Left cardiac atrium (tissue), 4 donors: ENCODE measurements around the gene MRAS. TPM values are rescaled to one million over a fixed set of nuclear protein-coding genes. Genes with fewer than 3 reads are reported as not detected.

Source experiments
- ATAC-seq, 2 donors: fragments of 200-7000 bp; cut with Tn5 transposase; one replicate each; pipeline ENCODE4 v1.9.1; 2020; ENCODE audit warnings: mild to moderate bottlenecking in 2 of 2, moderate library complexity in 2 of 2
- DNase-seq: peaks from one replicate; pipeline ENCODE4 v3.0.0-alpha.2; 2020
- intact Hi-C, 2 donors: fragments of 100-400 bp; cut with DNase I; formaldehyde crosslinking; loops; one replicate each; pipeline versions ENCODE4 v1.14.1 to v1.15.1; 2022 to 2023
- total RNA-seq, 2 donors: library from RNA; stranded (reverse); fragmentation: NEBNext Ultra II Directional; extraction: Animal tissue kit (Norgen Biotek cat#: 25700); gene quantifications; one replicate each; pipeline ENCODE4 v1.2.1, GENCODE V29; 2021
- donor health status: DM: no; HTN: yes; CAD: no.
- donor health status: DM: no; HTN: yes; CAD: no; lungs with severe emphysema.
- donor health status: DM: yes; HTN: yes; CAD: no.
- donor health status: Dilated cardiomyopathy.

MRAS gene
- total RNA-seq, 2 donors from 2014 or later: 213 to 242 TPM

DNA sequence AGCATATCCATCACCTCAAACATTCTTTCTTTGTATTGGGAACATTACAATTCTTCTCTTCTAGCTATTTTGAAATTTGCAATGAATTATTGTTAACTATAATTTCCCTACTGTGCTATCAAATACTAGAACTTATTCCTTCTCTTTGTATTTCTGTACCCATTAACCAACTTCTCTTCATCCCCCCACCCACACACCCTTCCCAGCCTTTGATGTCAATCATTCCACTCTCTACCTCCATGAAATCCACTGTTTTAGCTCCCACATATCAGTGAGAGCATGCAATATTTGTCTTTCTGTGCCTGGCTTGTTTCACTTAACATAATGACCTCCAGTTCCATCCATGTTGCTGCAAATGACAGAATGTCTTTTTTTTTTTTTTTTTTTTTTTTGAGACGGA is 30.6 kb downstream of the MRAS start:
- ATAC-seq: no peak
- DNase-seq: no peak
- intact Hi-C loops: no loop called here

DNA sequence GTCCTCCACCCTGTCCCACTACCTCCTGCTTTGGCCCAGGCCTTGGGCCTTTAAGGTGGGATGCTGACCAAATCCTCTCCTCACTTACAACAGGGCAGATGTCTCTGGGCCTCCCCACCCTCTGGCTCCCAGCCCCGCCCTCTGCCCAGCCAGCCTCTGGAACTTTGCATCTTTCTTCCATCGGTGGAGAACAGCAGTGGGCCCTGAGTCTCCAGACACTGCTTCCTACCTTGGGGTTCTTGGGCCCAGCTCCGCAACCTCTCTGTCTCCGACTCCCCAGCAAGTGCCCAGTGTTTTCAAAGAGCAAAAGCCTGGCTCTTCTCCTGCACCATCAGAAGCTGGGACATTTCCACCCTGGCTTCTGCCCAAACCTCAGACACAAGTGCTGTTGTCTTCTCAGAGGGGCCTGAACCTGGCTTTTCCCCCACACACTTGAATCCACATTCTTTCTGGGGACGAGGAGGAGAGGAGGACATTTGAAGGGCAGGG is 33.1 kb downstream of the MRAS start:
- intact Hi-C loops: no loop called here
- DNase-seq: peak; percentile 59
- peak; percentile 70 for ATAC-seq

DNA sequence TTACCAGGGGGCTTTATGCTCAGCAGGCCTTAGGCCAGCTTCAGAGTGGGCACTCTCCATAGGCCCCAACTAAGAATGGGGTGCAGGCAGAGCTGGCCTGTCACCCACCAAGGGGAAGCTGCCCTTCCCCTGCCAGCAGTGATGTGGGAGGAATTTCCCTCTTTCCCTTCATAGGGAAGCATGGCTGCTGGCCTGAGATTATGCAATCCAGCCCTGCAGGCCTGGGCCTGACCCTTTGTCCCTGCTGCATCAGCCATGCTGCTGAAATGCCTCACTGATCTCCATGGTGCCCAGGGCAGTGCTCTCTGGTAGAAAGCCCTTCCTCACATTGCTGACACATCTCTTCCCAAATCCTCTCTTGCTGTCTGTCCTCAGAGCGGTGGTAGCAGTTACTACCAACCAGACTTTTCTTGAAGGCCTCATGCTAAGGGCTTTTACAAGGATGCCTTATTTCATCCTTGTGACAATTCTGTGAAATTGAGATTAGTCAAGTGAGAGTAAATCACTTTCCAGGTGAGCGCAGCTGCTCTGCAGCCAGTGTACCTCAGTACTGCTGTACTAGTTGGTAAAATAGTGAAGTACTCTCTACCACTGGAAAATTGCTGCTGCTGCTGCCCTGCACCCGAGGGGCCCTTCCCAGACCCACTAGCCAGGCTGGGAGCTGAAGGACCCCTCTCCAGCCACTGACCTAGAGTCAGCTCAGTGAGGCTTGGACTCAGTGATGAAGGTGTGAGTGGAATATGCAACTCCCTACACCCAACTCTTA is 33.8 kb downstream of the MRAS start:
- DNase-seq (peak; percentile 78), ATAC-seq (peak; percentile 92 to 93)
- intact Hi-C loops: no loop called here

- intact Hi-C loops: no loop called here
- DNase-seq (no peak), ATAC-seq (no peak)
Observed at GRCh38 chr3:138383715-138384465, 35.5 kb downstream of the MRAS start.

- no peak for ATAC-seq
- DNase-seq: no peak
- intact Hi-C loops: no loop called here
Observed at GRCh38 chr3:138384531-138384930, 36.2 kb downstream of the MRAS start.

- intact Hi-C loops: no loop called here
Observed at GRCh38 chr3:138384976-138385375, 36.6 kb downstream of the MRAS start.

GRCh38 chr3:138389144-138389601 is 40.8 kb downstream of the MRAS start:
- intact Hi-C loops: no loop called here
- DNase-seq (no peak), ATAC-seq (peak in 1 of 2 donors; percentile 70)

More at GRCh38 chr3:138384976-138385375, 36.6 kb downstream of the MRAS start:
- no peak for DNase-seq
- no peak for ATAC-seq

DNA sequence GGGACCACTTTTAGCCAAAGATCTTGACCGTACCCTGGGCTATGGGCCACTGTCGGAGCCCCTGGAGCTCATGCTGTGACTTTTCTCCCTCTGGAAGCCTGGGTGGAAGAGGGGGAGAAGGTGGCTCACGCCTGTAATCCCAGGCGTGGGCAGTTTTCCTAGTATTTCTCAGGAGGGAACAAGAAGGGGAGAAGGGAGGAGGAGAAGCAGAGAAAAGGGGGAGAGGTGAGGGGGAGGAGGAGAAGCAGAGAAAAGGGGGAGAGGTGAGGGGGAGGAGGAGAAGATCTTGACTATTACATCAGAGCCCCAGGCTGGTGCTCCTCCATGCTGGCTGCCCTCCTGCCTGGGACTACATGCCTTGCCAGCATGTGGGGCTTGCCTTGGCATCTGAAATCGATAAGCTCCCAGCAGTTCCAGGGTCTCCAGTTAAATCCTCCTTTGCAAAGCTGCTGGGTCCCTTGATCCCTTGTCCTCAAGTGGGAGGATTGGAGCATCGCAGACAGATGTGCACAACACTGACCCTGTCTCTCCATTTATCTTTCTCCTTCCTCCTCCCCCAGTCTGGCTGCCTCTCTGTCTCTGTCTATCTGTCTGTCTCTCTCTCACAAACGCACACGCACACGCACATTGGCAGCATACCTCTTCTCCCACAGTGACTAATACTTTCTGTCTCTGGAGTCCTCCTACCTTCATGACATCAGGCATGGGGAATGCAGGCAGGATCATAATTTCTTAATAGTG is 41.6 kb downstream of the MRAS start:
- ATAC-seq: peak; percentile 73 to 97
- peak; percentile 46 for DNase-seq
- intact Hi-C loops: no loop called here

- DNase-seq (no peak), ATAC-seq (no peak)
- intact Hi-C loops: no loop called here
Observed at GRCh38 chr3:138390582-138390932, 42.2 kb downstream of the MRAS start.

GRCh38 chr3:138394156-138394555 is 45.8 kb downstream of the MRAS start:
- ATAC-seq (no peak), DNase-seq (no peak)
- intact Hi-C loops: no loop called here

- ATAC-seq: no peak
- intact Hi-C loops: loop anchor here in 1 of 2 donors (5.0 kb wide), 1 partner anchor 42 kb away; no protein-coding TSS in a partner anchor
- no peak for DNase-seq
Observed at GRCh38 chr3:138394686-138395085, 46.3 kb downstream of the MRAS start.

DNA sequence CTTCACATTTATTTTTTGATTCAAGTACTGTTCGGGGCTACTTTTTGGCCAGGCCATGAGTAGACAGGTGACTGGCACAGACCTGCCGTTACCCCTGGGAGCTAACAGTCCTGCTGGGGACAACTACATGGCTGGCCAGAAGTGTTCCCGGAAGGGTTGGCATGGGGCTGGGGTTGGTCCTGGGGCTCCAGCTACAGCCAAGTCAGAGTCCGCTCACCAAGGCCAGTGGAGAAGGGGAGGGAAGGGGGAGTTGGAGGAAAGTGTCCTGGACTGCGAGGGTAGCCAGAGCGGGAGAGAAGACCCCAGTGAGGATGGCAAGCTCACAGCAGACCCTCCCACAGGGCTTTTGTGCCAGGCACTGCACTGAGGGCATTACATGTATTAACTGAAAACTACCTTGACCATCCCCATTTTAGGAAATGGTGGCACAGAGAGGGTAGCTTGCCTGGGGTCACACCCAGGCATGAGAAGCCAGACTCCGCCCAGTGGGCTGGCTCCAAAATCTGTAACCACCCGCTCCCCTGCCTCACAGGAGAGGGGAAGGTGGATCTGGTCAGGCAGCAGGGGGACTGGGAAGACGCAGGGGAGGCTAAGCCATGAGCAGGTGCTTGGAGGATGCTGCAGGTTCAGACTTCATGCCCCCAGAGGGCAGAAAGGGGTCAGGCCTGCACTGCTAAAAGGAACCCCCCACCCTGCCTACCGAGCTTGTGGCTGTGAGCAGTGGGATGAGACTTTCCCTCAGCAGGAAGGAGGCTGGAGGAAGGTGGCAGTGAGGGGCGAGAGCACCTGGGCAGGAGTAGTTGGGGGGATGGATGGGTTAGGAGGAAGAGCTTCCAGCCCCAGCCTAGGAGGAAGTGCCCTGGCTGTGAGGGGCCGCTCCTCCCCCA is 47.7 kb downstream of the MRAS start:
- intact Hi-C loops: loop anchor here in 1 of 2 donors (5.0 kb wide), 1 partner anchor 44 kb away; no protein-coding TSS in a partner anchor
- peak; percentile 44 to 62 for ATAC-seq
- DNase-seq: no peak

GRCh38 chr3:138396752-138397410 is 48.5 kb downstream of the MRAS start:
- ATAC-seq (no peak), DNase-seq (no peak)
- intact Hi-C loops: loop anchor here in 1 of 2 donors (5.0 kb wide), 1 partner anchor 45 kb away; no protein-coding TSS in a partner anchor

GRCh38 chr3:138397983-138398382 is 49.6 kb downstream of the MRAS start:
- DNase-seq: no peak
- ATAC-seq: no peak
- intact Hi-C loops: loop anchor here in 1 of 2 donors (5.0 kb wide), 1 partner anchor 46 kb away; no protein-coding TSS in a partner anchor

GRCh38 chr3:138398791-138399575 is 50.6 kb downstream of the MRAS start:
- ATAC-seq (peak in 1 of 2 donors; percentile 5), DNase-seq (no peak)
- intact Hi-C loops: loop anchor here in 1 of 2 donors (5.0 kb wide), 1 partner anchor 47 kb away; no protein-coding TSS in a partner anchor

DNA sequence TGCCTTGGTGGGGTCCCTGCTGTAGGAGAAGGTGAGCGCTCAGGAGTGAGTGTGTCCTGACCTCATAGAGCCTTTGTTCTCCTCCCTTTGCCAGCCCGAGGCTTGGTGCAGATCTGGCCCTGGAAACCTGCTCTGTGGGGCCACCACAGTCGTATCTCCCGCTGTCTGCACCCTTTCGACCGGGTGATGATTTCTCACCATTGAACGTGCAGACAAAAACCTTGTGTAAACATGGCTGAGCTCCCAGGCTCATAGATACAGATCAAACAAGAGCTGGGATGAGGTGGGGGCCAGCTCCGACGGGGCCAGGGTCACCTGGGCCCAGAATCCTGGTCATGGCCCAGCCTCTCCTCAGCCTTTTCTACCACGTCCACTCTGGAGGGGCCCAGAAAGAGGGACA is 51.4 kb downstream of the MRAS start:
- intact Hi-C loops: loop anchor here in 1 of 2 donors (5.0 kb wide), 1 partner anchor 47 kb away; no protein-coding TSS in a partner anchor
- DNase-seq: no peak
- ATAC-seq: no peak

GRCh38 chr3:138400651-138401070 is 52.3 kb downstream of the MRAS start:
- intact Hi-C loops: no loop called here
- ATAC-seq: no peak
- DNase-seq: no peak
